ENCODE data around the gene CLCN6.

DNA sequence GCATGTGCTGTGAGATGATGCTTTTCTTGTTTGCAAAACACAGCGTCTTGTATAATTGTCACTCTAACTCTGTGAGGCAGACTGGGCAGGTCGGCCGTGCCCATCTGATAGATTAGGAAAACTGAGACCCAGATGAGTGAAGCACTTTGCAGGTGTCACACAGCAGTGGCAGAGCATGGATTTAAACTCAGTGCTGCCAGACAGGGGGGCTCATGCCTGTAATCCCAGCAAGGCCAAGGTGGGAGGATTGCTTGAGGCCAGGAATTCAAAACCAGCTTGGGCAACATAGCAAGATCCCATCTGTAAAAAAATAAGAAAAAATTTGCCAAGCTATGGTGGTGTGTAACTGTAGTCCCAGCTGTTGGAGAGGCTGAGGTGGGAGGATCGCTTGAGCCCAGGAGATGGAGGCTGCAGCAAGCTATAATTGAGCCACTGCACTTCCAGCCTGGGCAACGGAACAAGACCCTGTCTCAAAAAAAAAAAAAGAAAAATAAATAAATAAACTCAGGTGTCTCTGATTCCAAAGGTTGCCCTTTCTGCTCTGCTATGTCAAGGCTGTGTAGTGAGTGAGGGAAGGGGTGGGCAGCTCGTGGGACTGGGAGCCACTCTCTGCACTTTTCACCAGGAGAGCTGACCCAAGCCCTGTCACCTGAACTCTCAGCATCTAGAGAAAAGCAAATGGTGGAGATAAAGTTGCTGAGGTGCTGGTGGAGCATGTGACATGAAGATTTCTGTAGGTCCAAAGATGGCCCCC lies 85.6 kb downstream of the CLCN6 start:
- no peak for TF ChIP-seq POLR2A (IDR thresholded peaks at IDR 0.05)
- TF ChIP-seq CTCF (IDR thresholded peaks at IDR 0.05) = no peak

All from adrenal gland (tissue), 5 donors.